NOMO-1 treated with dmso at 0.1 percent for 144 hours (cell line): Measurements from ENCODE around the gene GSN.

ENCODE experiments used
- DNase-seq: peaks from one replicate; lab custom pipeline; 2025; ENCODE audit not compliant: unreplicated experiment; lab: John Stamatoyannopoulos, UW

The GSN gene

DNA sequence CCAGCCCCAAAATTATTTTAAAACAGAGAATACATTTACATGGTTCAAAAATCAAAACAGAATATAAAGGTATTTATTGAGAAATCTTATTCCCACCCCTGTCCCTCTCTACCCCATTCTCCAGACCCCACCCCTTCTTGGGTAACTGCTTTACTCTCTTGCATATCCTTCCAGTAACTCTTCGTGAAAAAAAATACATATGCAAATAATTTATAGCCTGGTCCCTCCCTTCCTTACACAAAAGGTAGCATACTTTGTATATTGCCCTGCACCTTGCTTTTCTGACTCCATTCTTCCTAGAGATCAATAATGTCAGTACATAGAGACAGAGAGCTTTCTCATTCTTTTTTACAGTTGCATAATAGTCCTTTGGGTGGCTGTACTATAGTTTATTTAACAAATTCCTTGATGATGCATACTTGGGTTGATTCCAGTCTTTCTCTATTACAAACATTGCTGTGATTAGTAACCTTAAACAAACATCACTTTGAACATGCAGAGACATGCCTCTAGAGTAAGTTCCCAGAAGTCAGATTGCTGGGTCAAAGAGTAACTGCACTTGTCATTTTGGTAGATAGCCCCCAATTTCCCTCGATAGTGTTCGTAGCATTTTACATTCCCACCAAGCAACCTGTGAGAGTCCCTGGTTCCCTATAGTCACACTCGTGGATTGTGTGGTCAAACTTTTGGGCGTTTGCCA is 54.2 kb downstream of the GSN start:
- no peak for DNase-seq

DNA sequence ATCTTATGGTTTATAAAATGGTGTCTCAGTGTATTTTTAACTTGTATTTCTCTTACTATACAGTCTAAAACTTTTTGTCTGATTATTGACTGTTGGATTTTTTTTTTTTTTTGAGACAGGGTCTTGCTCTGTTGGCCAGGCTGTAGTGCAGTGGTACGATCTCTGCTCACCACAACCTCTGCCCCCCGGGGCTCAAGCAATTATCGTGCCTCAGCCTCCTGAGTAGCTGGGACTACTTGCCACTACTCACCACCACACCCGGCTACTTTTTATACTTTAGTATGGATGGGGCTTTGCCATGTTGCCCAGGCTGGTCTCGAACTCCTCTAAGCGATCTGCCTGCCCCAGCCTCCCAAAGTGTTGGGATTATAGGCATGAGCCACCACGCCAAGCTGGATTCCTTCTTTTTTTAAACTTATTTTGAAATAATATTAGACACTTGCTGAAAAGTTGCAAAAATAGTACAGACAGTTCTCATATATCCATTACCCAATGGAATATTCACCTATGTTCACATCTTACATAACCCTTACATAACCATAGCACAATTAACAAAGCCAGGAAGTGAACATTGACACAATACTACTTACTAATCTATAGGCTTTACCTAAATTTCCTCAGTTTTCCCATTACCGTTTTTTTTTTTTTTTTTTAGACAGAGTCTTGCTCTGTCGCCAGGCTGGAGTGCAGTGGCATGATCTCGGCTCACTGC is 54.9 kb downstream of the GSN start:
- no peak for DNase-seq

DNA sequence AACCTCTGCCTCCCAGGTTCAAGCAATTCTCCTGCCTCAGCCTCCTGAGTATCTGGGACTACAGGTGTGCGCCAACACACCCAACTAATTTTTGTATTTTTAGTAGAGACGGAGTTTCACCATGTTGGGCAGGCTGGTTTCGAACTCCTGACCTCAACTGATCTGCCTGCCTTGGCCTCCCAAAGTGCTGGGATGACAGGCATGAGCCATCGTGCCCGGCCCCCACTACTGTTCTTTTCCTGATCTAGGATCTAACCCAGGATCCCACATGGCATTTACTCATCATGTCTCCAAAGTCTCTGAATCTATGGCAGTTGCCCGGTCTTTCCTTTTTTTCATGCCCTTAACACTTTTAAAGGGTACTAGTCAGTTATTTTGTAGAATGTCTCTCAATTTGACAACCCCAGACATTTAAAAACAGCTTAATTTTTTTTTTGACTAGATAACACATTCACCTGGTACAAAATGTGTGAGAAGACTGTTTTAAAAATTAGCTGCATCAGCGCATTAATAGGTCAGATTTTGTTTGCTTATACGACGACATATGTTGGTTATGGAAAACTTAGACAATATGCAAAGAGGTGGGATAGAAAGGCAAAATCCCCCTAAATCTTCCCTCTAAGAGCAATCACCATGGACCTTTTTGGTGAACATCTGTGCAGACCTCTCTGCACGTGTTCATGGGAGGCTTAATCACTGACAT is 55.6 kb downstream of the GSN start:
- DNase-seq, result no peak

DNA sequence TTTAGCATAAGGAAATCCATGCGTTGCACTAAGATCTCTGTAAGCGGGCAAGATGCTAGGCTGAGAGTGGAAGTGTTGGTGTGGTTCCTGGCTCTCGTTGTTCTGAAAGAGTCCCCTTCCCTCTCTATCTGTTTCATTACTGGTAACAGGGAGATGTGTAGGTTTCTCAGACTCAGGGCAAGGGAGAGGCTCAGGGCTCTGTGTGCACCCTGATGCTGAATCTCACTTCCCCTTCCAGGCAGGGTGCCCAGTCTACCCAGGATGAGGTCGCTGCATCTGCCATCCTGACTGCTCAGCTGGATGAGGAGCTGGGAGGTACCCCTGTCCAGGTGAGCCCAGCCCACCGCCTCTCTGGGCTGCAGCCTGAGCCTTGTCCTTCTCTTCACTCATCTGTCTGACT is 56.4 kb downstream of the GSN start:
- DNase-seq, result no peak

DNA sequence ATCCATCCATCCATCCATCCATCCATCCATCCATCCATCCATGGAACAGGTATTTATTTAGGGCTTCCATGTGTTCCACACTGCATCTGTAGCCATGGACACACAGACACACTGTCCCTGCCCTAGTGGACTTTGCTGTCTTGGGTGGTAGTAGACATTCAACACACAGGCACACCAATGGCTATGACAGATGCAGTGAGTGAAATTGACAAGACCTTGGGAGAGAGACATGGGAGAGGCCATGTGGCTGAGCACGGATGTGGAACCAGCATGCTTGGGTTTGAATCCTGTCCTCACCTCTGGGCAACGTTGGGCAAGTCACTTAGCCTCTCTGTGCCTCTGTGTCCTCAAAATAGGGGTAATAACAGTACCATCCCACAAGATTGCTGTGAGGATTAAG is 56.8 kb downstream of the GSN start:
- DNase-seq, result no peak

DNA sequence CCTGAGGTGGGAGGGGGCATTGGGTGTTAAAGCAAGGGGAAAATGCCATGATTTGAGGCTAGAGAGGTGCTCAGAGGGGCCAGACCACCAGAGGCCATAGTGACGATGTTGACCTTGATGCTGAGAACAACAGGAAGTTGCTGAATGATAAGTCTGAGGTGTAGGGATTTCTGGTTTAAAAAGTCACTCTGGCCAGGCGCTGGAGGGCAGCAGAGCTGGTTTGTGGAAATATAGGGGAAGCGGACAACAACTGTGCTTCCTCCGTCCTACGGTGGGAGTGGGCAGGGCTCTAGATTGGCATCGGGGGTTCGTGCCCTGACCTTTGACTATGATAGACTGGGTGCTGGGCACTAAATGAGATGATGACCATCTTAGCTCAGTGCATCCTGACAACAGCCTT is 57.4 kb downstream of the GSN start:
- no peak for DNase-seq

DNA sequence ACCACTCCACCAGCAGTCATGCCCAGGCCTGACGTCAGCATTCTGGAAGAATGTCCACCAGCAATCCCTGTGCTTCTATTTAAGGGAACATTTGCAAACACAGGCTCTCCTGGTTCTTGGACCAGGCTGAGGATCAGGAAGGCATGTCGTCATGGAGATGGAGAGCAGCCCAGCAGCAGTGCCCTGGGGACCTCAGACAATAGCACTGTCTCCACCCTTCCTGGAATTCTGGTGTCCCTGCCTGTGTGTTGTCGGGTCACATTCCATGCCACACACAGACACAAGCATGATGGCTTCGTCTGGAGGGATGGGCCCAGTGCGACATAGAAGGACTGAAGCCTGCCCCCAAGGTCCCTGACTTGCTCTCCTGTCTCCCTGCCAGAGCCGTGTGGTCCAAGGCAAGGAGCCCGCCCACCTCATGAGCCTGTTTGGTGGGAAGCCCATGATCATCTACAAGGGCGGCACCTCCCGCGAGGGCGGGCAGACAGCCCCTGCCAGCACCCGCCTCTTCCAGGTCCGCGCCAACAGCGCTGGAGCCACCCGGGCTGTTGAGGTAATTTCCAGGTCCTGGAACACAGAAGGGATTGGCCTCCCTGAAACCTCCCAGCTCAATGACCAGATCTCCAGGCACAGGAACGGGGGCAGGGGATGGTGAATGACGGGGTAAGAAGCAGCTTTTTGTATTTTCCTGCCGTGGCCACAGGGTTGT is 58.3 kb downstream of the GSN start:
- no peak for DNase-seq

DNA sequence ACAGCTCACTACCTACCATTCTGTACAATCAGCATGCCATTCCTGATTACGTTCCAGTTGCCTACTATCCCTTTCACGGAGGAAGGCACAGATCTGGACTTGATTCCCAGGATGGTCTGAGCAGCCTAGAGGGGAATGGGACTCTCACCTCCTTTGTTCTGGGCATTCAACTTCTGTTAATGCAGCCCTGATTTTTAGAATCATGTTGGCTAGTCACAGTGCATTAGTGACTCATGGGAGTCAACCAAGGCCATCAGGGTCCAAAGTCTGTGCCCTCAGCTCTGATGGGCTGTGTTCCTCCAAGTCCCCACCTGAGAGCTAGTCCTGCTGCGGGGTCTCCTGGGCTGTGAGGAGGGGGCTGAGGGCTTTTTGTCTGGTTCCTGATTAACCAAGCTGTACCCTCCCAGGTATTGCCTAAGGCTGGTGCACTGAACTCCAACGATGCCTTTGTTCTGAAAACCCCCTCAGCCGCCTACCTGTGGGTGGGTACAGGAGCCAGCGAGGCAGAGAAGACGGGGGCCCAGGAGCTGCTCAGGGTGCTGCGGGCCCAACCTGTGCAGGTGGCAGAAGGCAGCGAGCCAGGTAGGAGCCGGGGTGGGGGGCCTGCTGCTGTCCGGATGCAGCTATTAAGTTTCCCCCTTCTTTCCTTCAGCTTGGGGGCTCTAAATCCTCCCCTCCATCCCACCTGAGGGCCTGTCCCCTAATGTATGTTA is 59.1 kb downstream of the GSN start:
- no peak for DNase-seq

DNA sequence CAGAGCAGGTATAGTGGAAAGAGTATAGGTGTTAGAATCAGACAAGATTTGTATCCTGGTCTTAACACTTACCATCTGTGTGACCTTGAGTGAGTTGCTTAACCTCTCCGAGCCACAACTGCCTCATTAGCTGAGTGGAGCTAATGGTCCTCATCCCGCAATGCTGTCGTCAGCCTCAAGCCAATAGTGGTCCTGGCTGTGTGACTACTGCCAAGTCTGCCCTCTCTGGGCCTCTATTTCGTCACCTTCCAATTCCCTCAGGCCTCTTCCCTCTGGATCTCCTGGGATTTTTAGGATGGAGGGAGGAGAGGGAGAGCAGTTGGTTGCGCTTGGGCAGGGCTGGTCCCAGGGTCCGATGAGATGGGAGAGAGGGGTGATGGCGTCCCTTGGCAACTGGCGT is 60.5 kb downstream of the GSN start:
- DNase-seq, result no peak

DNA sequence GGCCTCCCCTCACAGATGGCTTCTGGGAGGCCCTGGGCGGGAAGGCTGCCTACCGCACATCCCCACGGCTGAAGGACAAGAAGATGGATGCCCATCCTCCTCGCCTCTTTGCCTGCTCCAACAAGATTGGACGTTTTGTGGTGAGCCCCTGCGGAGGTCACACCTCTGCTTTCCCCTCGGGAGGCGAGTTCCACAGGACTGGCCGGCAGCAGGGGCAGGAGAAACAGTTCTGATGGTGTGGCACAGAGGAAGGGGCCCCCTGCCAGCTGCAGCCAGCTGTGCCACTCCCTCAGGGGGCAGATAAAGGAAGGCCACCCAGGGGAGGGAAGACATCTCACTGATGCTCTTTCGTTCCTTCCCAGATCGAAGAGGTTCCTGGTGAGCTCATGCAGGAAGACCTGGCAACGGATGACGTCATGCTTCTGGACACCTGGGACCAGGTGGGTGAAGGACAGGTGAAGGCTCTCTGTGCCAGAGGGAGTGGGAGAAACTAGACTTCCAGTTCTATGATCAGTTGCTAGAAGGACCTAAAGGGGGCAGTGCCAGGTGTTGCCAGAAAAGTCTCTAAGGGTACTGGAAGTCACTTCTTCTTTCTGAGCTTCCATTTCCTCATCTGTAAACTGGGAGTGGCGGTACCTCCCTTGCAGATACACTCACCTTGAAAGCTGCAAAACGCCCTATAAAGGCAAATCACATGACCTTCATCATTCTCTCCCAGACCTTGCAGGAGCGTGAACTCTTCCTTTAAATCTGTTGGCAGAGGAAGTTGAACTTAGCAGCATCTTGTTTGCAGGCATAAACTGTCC is 61.1 kb downstream of the GSN start:
- no peak for DNase-seq

DNA sequence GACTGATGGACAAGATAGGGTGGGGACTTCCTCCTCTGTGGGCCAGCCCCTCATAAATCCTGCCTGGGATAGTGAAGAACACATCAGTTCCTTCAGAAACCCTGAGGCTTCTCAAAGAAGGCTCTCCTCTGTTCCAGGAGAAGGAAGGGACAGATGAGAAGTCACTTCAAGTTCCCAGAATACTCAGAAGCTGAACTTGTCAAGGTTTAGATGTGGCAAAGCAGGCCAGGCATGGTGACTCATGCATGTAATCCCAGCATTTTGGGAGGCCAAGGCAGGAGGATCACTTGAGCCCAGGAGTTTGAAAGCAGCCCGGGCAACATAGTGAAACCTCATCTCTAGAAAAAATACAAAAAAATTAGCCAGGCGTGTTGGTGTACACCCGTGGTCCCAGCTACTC is 63.6 kb downstream of the GSN start:
- DNase-seq, result no peak

DNA sequence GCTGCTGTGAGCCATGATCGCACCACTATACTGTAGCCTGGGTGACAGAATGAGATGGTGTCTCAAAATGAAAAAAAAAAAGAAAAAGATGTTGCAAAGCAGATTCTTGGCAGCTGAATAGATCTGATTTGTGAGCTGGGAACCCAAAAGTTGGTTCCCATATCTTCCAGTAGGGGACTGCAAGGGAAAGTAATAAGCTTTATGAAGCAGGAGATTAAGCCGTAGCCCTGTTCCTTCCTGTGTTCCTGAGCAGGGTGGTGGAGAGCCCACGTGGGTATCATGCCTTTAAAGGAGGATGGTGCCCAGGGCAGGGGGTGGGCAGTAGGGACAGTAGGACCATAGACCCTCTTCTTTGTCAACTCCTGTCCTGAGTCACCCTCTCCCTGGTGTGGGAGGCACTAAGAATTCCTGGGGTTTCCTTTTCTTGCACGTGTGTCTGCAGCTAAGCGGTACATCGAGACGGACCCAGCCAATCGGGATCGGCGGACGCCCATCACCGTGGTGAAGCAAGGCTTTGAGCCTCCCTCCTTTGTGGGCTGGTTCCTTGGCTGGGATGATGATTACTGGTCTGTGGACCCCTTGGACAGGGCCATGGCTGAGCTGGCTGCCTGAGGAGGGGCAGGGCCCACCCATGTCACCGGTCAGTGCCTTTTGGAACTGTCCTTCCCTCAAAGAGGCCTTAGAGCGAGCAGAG is 64.2 kb downstream of the GSN start:
- DNase-seq, result no peak

DNA sequence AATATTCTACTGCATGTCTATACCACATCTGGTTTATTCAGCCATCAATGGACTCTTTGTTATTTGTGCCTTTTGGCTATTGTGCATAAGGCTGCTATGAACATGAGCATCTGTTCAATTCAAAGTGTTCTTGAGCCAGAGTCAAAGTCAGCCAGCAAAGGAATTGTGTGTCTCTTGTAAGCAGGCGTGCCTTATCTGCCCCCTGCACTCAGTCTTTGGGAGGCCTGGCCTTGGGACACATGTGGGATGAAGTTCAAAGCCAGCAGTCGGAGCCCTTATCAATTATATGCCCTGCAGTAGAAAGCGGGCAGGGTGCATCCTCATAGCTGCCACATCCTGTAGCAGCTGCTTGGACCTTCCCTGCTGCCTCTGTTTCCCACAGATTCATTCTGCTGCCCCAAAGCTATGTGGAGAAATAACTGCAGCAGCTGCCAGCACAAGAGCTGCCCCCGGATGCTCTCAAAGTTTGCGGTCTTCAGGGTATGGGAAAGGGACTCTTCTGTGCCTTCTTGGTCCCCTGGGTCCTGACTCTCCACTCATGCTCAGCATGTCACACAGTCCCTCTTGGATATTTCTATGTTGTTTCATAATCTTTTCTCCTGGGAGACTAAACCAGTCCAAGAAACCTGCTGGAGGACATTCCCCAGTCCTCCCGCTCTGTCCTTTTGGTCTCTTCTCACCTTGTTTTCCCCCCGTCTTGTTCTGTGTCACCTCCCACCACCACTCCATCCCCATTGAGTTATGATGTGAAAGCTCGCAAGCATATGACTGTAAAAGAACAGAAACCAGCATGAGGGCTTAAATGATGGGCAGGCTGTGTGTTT is 66.2 kb downstream of the GSN start:
- DNase-seq, result no peak

DNA sequence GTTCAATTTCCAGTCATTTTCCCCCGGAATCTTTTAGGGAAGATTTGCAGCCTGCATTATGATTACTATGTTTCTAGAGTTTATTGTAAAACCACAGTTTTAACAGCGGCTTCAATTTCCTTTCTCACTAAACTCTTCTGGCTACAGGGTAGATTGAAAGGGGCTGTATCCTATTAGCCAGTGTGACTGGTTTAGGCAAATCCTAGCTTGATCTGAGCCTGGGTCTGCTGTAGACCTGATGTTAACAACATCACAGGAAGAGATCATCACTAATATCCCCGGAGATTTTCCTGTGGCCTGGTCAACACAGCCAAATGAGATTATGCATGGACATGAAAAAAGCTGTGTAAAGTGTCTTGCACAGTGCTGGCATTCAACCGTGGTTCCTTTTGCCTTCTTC is 68.7 kb downstream of the GSN start:
- no peak for DNase-seq

DNA sequence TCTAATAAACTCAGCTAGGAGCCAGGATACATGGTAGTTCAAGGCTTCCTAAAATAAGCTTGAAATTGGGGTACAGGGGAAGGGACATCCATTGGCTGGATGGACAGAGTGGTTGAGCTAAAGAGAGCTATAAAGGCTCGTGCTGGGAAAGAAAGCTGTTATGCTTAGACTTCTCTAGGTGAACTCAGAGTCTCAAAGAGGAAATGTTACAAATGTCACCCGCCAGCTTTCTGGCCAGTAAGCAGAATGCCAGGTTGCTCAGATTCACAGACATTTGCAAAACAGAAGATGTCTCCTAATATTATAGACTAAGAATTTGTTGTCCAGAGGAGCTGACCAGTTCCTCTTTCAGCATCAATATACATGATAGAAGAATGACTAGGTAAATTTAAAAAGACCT is 71.5 kb downstream of the GSN start:
- no peak for DNase-seq

DNA sequence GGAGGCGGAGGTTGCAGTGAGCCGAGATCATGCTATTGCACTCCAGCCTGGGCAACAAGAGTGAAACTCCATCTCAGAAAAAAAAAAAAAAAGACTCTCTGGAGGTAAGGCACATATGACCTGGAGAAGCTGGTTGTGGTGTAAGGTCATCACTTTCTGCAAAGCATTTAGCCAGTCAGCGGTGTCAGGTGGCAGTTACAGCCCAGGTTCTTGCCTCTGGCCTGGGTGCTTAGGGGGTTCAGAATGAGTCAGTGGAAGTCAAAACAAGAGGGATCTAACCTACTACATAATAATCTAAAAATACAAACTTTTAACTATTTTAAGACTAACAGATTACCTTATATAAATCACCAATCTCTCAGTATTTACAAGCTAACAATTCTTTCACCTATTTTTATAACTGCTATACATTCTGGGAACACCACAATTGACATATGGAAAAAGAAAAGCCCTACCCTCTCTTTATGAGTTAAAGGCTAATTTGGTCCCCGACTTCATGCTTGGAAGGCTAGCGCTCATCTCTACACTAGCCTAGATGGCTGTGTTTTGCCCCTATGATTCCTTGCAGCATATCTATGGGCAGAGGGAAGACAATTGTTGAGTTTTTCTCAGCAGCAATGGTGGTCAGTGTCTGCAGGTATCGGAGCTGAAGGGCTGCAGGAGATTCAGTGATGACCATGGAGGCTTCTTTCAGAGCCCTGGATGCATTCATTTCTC is 72.9 kb downstream of the GSN start:
- DNase-seq, result no peak

DNA sequence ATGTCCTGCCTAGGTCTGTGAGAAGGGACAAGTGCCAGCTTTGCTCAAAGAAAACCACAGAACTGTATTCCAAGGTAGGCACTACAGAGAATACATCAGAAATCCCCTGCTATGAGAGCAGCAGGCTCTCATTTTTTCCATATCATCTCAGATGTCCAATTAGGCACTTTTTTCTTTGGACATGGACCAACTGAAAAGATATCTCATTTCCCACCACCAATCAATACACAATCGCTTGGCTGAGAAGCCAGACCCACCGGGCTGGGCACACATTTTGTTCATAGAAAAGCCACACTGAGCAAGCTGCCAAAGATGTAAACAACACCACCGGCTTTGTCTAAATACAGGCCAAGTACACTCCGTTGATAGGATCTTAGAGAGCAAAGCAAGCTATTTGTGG is 76.2 kb downstream of the GSN start:
- no peak for DNase-seq

DNA sequence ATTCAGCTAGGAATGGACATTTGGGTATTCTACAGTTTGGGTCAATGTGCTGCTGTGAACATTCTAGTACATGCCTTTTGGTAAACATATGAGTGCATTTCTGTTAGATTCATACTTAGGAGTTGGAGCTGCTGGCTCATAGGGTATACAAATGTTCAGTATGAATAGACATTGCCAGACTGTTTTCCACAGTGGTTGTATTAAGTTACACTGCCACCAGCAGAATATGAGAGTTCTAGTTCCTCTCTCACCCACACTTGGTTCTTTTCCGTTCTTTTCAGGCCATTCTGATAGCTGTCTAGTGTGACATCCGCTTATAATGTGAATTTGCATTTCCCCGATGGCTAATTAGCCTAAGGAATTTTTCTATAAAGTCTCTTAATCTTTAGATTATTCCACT is 77.1 kb downstream of the GSN start:
- DNase-seq, result no peak
